ENCODE measurements around the gene RAB5B.

DNA sequence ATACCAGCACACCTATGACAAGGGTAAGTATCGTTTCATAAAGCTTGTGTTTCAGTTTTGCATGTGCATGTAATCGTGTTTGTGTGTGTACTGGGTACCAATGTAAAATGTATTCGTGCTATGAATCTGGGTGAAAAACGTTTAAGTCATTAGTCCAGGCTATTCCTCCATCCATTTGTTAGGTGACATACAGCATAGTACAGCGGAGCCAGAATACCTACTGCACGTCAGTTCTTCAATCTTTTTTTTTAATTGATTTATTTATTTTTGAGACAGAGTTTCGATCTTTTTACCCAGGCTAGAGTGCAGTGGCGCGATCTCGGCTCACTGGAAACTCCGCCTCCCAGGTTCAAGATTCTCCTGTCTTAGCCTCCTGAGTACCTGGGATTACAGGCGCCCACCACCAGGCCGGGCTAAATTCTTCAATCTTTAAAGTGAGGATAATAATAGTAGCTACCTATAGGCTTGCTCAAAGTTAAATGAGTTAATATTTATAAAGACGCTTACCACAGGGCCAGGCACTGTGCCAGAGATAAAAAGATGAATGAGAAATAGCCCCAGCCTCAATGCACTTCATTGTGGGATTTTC is 67.2 kb downstream of the RAB5B start:
- no peak for TF ChIP-seq EZH2 (IDR thresholded peaks at IDR 0.05; ENCODE audit: insufficient read depth, poor library complexity, severe bottlenecking)
- no peak for TF ChIP-seq EZH2phosphoT487 (IDR thresholded peaks at IDR 0.05; ENCODE audit: insufficient read depth, low read depth)

Data from GM23248 (cell line).